ENCODE measurements around the gene COBLL1.
"Not testable (repeated sequence)": the region's sequence is repeated elsewhere in the genome, so short reads cannot be mapped to it uniquely, and the experiment has no call there.

Gene COBLL1

DNA sequence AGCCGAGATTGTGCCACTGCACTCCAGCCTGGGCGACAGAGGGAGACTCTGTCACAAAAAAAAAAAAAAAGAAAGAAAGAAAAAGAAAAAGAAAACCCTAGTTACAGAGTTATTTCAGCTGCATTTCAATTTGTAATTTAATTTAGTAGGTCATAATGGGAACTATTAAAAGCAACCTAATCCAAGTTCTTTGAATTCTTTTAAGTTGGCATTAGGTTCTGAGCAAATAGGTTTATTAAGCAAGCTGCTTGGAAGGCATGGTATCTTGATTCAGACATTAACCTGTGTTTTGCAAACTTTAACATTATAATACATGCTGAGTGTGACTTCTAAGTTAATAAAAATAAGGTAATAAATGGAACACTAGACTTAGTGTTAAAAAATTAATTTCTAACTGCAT, 29.8 kb upstream of the COBLL1 start:
- DNase-seq (ENCODE audit: low read depth), result no peak
- H3K4me3 ChIP-seq (ENCODE audit: control insufficient read depth, low read depth, low read length), result no peak overlapping the region
- TF ChIP-seq, protein P1, sequence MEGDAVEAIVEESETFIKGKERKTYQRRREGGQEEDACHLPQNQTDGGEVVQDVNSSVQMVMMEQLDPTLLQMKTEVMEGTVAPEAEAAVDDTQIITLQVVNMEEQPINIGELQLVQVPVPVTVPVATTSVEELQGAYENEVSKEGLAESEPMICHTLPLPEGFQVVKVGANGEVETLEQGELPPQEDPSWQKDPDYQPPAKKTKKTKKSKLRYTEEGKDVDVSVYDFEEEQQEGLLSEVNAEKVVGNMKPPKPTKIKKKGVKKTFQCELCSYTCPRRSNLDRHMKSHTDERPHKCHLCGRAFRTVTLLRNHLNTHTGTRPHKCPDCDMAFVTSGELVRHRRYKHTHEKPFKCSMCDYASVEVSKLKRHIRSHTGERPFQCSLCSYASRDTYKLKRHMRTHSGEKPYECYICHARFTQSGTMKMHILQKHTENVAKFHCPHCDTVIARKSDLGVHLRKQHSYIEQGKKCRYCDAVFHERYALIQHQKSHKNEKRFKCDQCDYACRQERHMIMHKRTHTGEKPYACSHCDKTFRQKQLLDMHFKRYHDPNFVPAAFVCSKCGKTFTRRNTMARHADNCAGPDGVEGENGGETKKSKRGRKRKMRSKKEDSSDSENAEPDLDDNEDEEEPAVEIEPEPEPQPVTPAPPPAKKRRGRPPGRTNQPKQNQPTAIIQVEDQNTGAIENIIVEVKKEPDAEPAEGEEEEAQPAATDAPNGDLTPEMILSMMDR (IDR thresholded peaks at IDR 0.05; ENCODE audit: control insufficient read depth, insufficient read depth, low read depth, low read length, missing control alignments), result no peak

DNA sequence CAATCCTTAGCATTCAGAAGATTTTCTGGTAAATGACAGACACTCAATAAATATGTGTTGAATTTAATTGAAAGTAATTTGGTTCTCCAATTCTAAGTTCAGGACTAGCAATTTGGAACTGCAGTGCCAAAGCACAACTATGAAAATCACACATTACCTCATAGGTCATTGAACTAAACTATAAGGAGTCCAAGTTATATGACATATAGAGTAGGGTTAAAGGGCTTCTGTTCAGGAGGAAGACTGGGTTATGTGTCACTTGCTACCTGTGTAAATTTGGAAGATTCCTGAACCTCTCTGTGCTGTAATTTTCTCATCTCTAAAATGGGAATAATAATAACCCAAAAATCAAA, 27.8 kb upstream of the COBLL1 start:
- H3K4me3 ChIP-seq (ENCODE audit: control insufficient read depth, low read depth, low read length), result no peak overlapping the region
- DNase-seq (ENCODE audit: low read depth), result no peak
- TF ChIP-seq, protein P1 (IDR thresholded peaks at IDR 0.05; ENCODE audit: control insufficient read depth, insufficient read depth, low read depth, low read length, missing control alignments), result no peak

- TF ChIP-seq, protein P1 (IDR thresholded peaks at IDR 0.05; ENCODE audit: control insufficient read depth, insufficient read depth, low read depth, low read length, missing control alignments), result no peak
- no peak for DNase-seq (ENCODE audit: low read depth)
- no peak overlapping the region for H3K4me3 ChIP-seq (ENCODE audit: control insufficient read depth, low read depth, low read length)
Measured at GRCh38 chr2:164868563-164869419, 27.2 kb upstream of the COBLL1 start.

DNA sequence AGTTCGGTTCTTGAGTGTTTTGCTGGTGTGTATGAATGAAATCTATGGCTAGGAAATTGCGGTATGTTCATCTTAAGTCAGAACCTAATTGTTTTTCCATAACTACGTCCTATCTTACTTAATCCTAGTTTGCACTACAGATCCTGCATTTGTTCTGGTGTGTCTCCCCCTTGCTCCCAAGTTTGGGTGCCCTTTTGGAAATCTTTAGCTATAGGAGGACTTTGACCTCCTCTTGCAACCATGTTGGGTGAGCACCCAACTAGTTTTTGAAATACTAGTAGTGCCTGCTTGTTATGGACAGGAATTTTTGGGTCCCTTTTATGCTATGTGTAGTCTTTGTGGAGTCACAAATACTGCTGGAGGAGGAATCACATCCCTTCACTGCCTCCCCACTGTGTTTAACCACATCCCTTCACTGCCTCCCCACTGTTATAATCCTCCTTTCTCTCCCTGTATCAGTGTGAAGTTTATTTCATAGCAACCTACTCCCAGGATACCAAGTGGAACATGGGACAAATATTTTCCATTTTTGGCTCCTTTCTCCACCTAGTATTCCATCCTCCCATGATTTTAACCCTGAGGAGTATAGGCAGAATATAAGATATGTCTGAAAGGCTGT, 26.3 kb upstream of the COBLL1 start:
- no peak overlapping the region for H3K4me3 ChIP-seq (ENCODE audit: control insufficient read depth, low read depth, low read length)
- no peak for DNase-seq (ENCODE audit: low read depth)
- TF ChIP-seq, protein P1 (IDR thresholded peaks at IDR 0.05; ENCODE audit: control insufficient read depth, insufficient read depth, low read depth, low read length, missing control alignments), result no peak

GRCh38 chr2:164866381-164866780, 24.8 kb upstream of the COBLL1 start:
- not testable (repeated sequence) for H3K4me3 ChIP-seq (ENCODE audit: control insufficient read depth, low read depth, low read length); DNase-seq (ENCODE audit: low read depth)

DNA sequence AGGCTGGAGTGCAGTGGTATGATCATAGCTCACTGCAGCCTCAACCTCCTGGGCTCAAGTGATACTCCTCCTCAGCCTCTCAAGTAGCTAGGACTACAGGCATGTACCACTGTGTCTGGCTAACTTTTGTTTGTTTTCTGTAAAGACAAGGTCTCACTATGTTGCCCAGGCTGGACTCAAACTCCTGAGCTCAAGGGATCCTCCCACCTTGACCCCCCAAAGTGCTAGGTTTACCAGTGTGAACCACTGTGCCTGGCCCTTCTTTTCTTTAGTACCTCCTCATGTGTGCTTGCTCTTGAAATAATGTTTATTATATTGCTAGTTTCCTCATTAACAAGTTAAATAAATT, 19.0 kb upstream of the COBLL1 start:
- H3K4me3 ChIP-seq (ENCODE audit: control insufficient read depth, low read depth, low read length), result no peak overlapping the region
- TF ChIP-seq, protein P1 (IDR thresholded peaks at IDR 0.05; ENCODE audit: control insufficient read depth, insufficient read depth, low read depth, low read length, missing control alignments), result no peak
- DNase-seq (ENCODE audit: low read depth), result no peak

- H3K4me3 ChIP-seq (ENCODE audit: control insufficient read depth, low read depth, low read length); DNase-seq (ENCODE audit: low read depth): not testable (repeated sequence)
Measured at GRCh38 chr2:164859906-164860693, 18.5 kb upstream of the COBLL1 start.

Data from AG09309 (cell line).